Measurements from ENCODE around the gene ZNF267. TPM values are rescaled to one million over a fixed set of nuclear protein-coding genes. Genes with fewer than 3 reads are reported as not detected.
A peak's percentile ranks its signal among the peaks of the same experiment; 100 is the strongest.

The ZNF267 gene
- total and polyA plus RNA-seq, 2 donors from 2014 or later, result 4.0 to 18.3 TPM

DNA sequence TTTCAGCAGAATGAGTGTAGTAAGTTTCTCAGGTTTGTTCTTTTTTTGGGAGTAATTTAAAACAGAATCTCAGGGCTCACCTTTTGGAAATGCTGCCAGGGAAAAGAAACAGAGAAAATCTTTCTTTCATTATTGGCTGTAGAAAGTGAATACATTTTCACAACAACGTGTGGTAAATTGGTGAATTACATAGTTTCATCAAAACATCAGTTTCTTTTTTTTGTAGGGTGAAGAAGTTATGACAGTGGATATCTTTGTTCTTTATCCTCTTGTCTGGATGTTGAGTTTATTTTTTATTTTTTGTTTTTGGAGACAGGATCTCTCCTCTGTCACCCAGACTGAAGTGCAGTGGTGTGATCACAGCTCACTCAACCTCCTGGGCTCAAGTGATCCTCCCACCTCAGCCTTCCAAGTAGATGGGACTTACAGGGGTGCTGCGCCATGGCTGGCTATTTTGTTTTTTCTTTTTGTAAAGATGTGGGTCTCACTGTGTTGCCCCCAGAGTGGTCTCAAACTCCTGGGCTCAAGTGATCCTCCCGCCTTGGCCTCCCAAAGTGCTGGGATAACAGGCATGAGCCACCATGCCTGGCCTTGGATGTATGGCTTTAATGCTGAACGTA, 2.4 kb downstream of the ZNF267 start:
- H3K4me3 ChIP-seq (ENCODE audit: low read length in 3 of 3), result no peak overlapping the region
- H3K36me3 ChIP-seq (ENCODE audit: control insufficient read depth in 2 of 3, insufficient read depth in 3 of 3, low read length in 3 of 3), result peaks cover 0 to 4% (median 0%) of the 10 kb centered on the region in 3 donors
- H3K27ac ChIP-seq (ENCODE audit: low read depth in 2 of 2, low read length in 2 of 2), result peak overlapping the region in 1 of 2 donors; percentile 13
- H3K27me3 ChIP-seq (ENCODE audit: control insufficient read depth, insufficient read depth, low read length), result no peaks in the 10 kb centered on the region
- no peak overlapping the region for H3K9ac ChIP-seq (ENCODE audit: low read length in 3 of 3)
- peaks cover 0 to 25% (median 22%) of the 10 kb centered on the region in 3 donors for H3K4me1 ChIP-seq (ENCODE audit: control insufficient read depth in 2 of 3, insufficient read depth in 2 of 3, low read depth in 1 of 3, low read length in 3 of 3)
- no peaks in the 10 kb centered on the region for H3K9me3 ChIP-seq (ENCODE audit: control insufficient read depth in 2 of 3, insufficient read depth in 1 of 3, low read length in 3 of 3)
- DNase-seq (no peak), FAIRE-seq (no peak)
- TF ChIP-seq, protein P1, sequence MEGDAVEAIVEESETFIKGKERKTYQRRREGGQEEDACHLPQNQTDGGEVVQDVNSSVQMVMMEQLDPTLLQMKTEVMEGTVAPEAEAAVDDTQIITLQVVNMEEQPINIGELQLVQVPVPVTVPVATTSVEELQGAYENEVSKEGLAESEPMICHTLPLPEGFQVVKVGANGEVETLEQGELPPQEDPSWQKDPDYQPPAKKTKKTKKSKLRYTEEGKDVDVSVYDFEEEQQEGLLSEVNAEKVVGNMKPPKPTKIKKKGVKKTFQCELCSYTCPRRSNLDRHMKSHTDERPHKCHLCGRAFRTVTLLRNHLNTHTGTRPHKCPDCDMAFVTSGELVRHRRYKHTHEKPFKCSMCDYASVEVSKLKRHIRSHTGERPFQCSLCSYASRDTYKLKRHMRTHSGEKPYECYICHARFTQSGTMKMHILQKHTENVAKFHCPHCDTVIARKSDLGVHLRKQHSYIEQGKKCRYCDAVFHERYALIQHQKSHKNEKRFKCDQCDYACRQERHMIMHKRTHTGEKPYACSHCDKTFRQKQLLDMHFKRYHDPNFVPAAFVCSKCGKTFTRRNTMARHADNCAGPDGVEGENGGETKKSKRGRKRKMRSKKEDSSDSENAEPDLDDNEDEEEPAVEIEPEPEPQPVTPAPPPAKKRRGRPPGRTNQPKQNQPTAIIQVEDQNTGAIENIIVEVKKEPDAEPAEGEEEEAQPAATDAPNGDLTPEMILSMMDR (IDR thresholded peaks at IDR 0.05; ENCODE audit: borderline replicate concordance, extremely low read depth, insufficient read depth), result no peak
- intact Hi-C loops (cut with DNase I), result no loop called here

DNA sequence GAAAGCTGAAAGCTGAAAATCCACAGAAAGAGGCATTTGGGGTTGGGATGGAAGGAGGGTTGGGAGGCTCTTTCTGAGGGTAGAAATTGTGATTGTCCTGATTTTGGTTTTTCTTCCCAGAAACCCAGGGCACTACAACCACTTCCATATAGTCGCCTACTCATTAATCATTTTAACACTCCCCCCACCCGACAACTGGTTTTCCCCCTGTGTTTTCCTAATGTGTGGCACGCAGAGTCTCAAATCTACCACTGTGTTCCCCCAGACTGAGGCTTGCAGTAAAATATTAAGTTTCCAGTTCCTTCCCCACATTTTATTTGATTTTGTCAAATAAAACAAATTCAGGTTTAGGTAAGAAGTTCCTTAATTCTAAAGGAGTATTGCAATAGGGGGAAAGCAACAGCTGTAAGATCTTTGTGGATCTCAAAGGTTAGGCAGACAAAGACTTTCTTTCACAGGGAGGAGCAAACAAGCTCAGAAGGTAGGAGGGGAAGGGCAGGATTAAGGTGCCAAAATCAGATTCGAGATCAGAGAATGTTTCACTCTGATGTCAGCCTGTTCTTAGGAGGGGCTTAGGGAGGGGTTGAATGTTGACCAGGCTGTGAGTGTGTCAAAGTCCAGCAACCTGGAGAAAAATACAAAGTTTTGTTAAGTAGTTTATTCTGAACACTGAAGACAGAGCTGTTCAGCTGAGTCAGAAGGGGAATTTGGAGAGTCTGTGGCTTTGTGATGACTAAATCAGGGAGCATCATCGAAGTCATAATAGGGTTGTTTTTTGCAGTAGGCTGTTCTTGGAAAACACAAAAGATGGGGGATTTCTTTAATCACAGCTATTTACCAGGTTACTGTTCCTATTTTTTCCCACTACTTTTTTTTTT, 3.6 kb downstream of the ZNF267 start:
- peak overlapping the region in 1 of 3 donors; percentile 10 for H3K4me3 ChIP-seq (ENCODE audit: low read length in 3 of 3)
- H3K27me3 ChIP-seq (ENCODE audit: control insufficient read depth, insufficient read depth, low read length), result no peaks in the 10 kb centered on the region
- H3K9ac ChIP-seq (ENCODE audit: low read length in 3 of 3), result no peak overlapping the region
- FAIRE-seq (no peak), DNase-seq (peak in 1 of 5 donors; percentile 29)
- intact Hi-C loops (cut with DNase I), result no loop called here
- peaks cover 0 to 6% (median 0%) of the 10 kb centered on the region in 3 donors for H3K36me3 ChIP-seq (ENCODE audit: control insufficient read depth in 2 of 3, insufficient read depth in 3 of 3, low read length in 3 of 3)
- H3K4me1 ChIP-seq (ENCODE audit: control insufficient read depth in 2 of 3, insufficient read depth in 2 of 3, low read depth in 1 of 3, low read length in 3 of 3), result peaks cover 0 to 25% (median 24%) of the 10 kb centered on the region in 3 donors
- no peaks in the 10 kb centered on the region for H3K9me3 ChIP-seq (ENCODE audit: control insufficient read depth in 2 of 3, insufficient read depth in 1 of 3, low read length in 3 of 3)
- peak overlapping the region; percentile 59 to 75 for H3K27ac ChIP-seq (ENCODE audit: low read depth in 2 of 2, low read length in 2 of 2)
- TF ChIP-seq, protein P1 (IDR thresholded peaks at IDR 0.05; ENCODE audit: borderline replicate concordance, extremely low read depth, insufficient read depth), result no peak

DNA sequence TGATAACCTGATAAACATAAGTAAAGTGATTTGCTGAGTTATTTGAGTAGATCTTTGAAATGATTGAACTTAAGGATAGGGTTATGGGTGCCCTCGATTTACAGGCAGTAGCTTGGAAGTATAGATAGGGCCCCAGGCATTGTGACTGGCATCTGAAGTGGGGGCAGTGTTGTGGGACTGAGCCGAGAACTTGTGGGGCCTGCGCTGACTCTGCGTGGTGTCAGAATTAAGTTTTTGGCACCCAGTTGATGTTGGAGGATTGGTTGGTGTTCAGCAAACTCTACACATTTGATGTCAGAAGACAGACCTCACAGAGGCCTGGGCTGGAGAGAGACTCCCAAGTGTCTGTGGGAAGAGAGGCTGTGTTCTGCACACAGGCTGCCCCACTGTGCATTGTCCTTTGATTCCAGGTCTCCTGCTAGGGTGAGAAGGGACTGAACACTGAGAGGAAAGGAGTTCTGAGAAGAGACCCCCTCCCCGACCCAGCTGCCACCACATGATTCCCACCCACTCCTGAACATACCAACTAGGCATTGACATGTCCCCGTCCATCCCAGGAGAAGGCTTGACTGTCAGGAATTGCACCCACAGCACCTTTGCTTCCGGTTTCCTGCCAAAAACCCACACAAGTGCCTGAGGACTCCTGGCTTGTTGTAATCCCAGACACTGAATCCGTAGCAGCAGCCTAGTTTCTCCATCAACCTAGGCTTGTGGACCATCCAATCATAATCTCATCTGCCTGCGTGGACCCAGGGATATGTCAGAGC, 4.5 kb downstream of the ZNF267 start:
- intact Hi-C loops (cut with DNase I), result no loop called here
- FAIRE-seq, result no peak
- Histone ChIP-seq H3K27ac (ENCODE audit: low read depth in 2 of 2, low read length in 2 of 2) (peak overlapping the region; percentile 59 to 75), H3K4me3 (ENCODE audit: low read length in 3 of 3) (no peak overlapping the region), H3K9ac (ENCODE audit: low read length in 3 of 3) (no peak overlapping the region), H3K36me3 (ENCODE audit: control insufficient read depth in 2 of 3, insufficient read depth in 3 of 3, low read length in 3 of 3) (peaks cover 0 to 6% (median 0%) of the 10 kb centered on the region in 3 donors), H3K4me1 (ENCODE audit: control insufficient read depth in 2 of 3, insufficient read depth in 2 of 3, low read depth in 1 of 3, low read length in 3 of 3) (peaks cover 0 to 25% (median 24%) of the 10 kb centered on the region in 3 donors), H3K27me3 (ENCODE audit: control insufficient read depth, insufficient read depth, low read length) (no peaks in the 10 kb centered on the region), H3K9me3 (ENCODE audit: control insufficient read depth in 2 of 3, insufficient read depth in 1 of 3, low read length in 3 of 3) (no peaks in the 10 kb centered on the region)
- DNase-seq, result no peak
- TF ChIP-seq, protein P1 (IDR thresholded peaks at IDR 0.05; ENCODE audit: borderline replicate concordance, extremely low read depth, insufficient read depth), result no peak

Data from kidney (tissue), 14 donors.